Activated naive CD4-positive, alpha-beta T cell (primary cell): ENCODE data around the gene CBLN3.
A peak's percentile ranks its signal among the peaks of the same experiment; 100 is the strongest.
"Not testable (repeated sequence)": the region's sequence is repeated elsewhere in the genome, so short reads cannot be mapped to it uniquely, and the experiment has no call there.

Source experiments
- DNase-seq, 4 experiments: peaks; one replicate each; lab custom pipeline; 2025; lab: John Stamatoyannopoulos, UW

CBLN3 gene

DNA sequence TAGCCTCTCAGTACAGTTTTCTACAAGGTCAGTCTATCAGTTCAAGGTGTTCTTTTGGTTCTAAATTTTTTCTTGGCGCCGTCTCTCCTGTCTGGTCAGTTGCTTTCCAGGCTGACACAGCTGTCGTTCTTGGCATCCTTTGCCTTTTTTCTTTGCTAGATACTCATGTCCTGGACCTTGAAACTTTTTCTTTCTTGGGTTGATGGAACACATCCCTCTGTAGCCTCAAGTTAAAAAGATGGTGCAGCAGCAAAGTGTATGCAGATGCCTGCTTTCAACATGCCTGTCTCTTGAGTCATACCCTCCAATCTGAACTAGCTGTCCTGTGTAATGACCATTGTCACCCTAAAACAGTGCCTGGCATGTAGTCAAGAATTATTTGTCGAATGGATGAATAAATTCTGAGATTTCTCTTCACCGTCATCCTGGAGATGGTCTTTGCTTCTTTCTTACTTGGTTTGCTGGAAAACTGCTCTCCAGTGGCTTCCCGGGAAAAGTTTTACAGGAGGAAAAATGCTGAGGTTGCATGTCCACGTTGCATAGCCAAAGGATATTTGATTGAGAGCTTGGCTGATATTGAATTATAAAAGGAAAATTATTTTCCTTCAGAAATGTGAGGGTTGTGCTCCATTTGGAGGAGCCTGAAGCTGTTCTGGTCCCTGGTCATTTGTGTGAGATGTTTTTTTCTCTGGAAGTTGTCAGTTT is 26.0 kb downstream of the CBLN3 start:
- DNase-seq, result no peak

DNA sequence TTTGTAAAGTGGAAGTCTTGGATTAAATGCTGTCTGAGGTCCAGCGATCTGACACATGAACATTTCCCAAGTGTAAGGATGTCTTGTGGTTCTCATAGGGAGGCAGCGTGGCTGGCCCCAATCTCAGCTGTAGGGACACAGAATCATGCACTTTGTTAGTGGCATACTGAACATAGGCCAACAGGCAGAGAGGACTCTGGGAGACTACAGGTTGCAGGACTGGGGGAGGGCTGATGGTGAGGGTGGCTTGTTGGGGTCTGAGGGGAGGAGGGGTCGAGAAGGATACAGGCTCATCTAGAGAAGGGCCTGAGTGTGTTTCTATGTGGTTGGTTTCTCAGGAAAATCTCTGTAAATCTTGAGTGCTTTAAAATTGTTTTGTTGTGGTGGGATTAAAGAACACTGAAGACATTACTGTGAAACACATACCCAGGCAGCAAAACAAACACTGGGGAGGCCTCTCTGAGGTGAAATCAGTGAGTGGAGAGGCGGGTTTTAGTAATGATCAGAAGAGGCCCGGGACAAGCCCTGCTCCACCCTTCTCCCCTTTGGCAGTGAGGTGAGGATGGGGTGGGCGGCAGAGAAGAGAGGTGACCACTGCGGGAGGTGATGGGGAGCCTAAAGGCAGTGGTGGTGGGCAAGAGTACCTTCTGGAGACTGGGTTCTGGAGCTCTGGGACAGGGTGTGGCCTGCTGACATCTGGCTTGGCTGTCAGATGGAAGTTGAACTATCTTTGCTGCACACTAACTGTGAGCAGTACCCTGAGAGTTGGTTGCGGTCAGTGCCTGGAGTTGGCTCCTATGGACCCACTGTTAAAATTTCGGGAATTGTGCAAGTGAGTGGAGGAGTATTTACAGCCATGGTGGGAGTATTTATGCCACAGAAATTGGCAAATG is 27.4 kb downstream of the CBLN3 start:
- no peak for DNase-seq

GRCh38 chr14:24399999-24400718 is 29.3 kb downstream of the CBLN3 start:
- DNase-seq, result no peak

DNA sequence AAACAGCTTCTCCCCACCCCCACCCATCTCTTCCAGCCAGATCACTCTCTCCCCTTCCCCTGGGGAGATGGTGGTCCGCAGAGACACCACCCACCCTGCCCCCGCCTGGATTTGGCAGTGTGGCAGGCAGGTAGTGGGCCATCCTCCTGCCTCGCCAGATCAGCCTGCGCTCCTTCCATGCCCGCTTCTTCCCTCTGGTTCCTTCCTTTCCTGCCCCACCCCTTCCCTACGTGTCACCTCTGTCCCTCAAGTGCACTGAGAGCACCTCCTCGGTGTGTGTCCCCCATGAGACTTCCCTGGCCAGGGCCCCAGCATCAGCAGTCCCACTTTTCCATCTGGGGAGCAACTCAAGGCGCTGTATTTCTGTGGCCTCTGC is 30.0 kb downstream of the CBLN3 start:
- no peak for DNase-seq

- DNase-seq, result peak in 2 of 4 experiments; percentile 14 to 27
Measured at GRCh38 chr14:24398653-24399446, 30.6 kb downstream of the CBLN3 start, which contains the start of gene NYNRIN. Gene NYNRIN, plus strand, starts transcription at chr14:24399003. Its CDS starts 244 bp downstream, at chr14:24399247.

DNA sequence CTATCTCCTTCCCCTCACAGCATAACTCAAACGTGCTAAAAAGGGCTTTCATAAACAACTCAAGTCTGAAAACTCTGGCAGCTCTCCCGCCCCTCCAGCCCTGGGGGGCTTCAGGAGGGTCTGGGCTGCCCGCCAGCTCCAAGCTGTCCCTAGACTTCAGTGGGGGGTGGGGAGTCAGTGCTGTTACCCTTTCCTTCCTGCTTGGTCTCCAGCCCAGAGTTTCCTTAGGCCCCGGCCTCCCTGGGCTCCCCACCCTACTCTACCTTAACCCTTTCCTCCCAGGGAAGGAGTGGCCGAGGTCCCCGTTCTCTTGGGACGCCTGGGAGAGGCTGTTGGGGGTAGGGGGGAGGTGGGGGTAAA is 31.2 kb downstream of the CBLN3 start:
- DNase-seq, result no peak

GRCh38 chr14:24397639-24398292 is 31.7 kb downstream of the CBLN3 start:
- DNase-seq, result no peak

GRCh38 chr14:24395609-24396582 is 33.6 kb downstream of the CBLN3 start:
- DNase-seq, result no peak

- DNase-seq, result no peak
Measured at GRCh38 chr14:24394275-24394674, 35.2 kb downstream of the CBLN3 start.

GRCh38 chr14:24392325-24393091 is 37.0 kb downstream of the CBLN3 start:
- DNase-seq, result no peak

DNA sequence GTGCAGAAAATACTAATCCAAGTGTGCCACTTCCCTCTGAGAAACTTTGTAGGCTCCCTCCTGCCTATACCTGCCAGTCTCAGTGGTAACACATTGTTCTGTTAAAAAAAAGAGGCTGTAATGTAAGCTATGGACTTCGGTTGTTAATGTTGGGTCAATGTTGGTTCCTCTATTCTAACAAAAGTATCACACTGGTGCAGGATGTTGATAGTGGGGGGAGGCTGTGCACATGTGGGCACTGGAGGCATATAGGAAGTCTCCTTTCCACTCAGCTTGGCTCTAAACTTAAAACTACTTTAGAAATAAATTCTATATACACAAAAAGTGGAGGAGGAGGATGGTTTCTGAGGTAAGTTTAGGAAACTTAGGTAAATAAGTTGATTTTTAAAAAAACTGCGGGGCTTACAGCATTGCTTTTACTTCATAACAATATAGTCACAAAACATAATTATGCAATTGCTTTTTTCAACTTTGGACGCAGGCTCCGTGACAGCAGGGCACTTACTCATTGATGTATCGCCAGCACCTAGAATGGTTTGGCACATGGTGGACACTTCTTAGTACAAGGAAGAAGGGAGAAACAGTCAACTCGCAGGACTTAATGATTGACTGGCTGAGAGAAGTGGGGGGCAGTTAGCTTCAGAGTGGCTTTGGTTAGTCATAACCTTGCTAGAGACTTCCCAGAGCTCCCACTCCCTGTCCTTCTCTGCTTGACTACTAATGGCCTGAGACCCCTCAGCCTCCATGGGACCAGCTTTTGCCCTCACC is 38.6 kb downstream of the CBLN3 start:
- no peak for DNase-seq

DNA sequence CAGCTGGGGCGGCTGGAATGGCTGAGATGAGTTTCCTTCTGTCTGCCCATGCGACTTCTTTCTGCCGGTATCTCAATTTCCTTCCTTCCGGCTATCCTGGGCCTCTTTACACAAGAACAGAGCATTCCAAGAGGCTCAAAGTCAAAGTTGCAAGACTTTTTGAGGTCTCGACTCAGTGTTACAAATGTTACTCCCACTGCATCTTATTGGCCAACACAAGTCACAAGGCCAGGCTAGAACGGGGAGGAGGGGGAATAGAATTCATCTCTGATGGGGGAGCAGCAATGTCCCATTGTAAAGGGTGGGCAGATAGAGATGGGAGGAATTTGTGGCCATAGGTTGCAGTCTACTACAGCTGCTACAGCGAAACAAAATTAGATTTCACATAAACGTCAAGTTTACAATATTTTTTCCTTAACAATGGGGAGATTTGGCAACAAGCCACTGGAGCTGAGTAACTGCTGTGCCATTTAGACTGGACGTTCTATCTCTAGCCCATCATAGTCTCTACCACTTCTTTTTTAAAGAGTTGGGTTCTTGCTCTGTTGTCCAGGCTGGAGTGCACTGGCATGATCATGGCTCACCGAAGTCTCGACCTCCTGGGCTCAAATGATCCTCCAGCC is 40.1 kb downstream of the CBLN3 start:
- DNase-seq, result no peak

DNA sequence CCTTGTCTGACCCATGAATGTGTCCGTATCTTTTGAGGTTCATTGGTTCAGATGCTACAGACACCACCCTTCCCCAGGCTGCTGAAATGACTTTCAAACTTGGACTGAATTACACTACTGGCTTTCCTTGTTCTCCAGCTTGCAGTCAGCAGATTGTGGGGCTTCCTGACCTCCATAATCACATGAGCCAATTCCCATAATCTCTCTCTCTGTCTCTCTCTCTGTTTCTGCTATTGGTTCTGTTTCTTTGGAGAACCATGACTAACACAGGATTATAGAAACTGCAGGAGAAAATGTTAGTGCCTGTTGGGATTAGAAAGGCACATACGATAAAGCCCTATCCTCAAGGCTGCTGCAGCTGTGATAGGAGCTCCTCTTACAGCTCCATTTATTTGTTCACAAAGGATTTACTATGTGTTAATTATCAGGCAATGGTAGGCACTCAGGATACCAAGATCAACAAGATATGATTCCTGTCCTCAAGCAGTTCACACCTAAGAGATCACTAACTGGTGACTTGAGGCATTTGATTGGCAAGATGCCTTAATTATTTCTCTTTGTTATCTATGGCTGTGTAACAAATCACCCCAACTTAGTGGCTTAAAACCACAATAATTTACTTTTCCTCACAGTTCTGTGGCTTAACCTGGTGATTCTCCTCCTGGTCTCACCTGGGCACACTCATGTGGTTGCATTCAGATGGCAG is 40.8 kb downstream of the CBLN3 start:
- DNase-seq, result no peak

- not testable (repeated sequence) for DNase-seq
Measured at GRCh38 chr14:24387579-24387978, 41.9 kb downstream of the CBLN3 start.

DNA sequence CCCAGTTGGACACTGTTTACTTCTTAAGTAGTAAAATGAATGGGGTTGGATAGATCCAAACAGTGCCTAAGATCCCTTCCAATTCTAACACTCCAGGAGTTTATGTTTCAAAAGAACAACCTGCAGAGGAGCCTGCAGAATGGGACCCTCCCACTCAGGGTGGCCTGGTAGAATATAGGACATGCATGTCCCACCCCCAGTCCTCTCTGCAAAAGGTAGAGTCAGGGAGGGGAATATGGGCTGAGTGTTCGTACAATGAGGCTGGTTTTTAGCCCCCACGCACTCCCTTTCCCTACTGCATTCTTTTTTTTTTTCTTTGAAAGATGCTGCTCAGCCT is 42.5 kb downstream of the CBLN3 start:
- no peak for DNase-seq

GRCh38 chr14:24385524-24385923 is 43.9 kb downstream of the CBLN3 start:
- DNase-seq, result no peak

DNA sequence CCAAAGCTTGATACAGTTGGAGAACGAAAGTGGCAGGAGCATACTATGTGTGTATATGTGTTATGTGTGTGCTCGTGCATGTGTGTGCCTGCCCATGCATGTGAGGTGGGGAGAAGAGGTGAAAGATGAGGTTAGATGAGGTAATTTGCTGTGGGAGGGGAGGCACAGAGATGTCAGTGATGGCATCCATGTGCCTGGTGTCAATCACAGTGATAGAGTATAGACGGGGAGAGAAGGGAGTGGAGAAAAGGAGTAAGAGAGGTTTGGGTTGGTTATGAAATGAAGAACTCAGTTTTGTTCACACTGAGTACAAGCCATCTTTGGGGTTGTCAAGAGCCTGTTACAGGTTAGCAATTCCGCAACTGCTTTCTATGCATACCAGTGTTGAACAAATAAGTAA is 45.3 kb downstream of the CBLN3 start:
- no peak for DNase-seq

DNA sequence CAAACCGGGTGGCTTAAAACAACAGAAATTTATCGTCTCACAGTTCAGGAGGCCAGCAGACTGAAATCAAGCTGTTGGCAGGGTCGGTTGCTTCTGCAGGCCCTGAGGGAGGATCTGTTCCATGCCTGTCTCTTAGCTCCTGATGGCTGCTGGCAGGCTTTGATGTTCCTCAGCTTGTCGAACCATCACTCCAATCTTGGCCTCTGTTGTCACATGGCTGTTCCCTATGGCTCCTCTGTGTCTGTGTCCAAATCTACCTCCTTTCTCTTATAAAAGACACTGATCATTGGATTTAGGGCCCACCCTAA is 47.5 kb downstream of the CBLN3 start:
- DNase-seq, result no peak
